HG03066 (cell line): ENCODE data around the gene MIF.
"Not testable (repeated sequence)": the region's sequence is repeated elsewhere in the genome, so short reads cannot be mapped to it uniquely, and the experiment has no call there.

Source experiments
- ATAC-seq: cut with Tn5 transposase; IDR thresholded peaks from one replicate; pipeline ENCODE4 v1.9.1; 2021; ENCODE audit warnings: low read depth; ENCODE audit not compliant: unreplicated experiment

The MIF gene

DNA sequence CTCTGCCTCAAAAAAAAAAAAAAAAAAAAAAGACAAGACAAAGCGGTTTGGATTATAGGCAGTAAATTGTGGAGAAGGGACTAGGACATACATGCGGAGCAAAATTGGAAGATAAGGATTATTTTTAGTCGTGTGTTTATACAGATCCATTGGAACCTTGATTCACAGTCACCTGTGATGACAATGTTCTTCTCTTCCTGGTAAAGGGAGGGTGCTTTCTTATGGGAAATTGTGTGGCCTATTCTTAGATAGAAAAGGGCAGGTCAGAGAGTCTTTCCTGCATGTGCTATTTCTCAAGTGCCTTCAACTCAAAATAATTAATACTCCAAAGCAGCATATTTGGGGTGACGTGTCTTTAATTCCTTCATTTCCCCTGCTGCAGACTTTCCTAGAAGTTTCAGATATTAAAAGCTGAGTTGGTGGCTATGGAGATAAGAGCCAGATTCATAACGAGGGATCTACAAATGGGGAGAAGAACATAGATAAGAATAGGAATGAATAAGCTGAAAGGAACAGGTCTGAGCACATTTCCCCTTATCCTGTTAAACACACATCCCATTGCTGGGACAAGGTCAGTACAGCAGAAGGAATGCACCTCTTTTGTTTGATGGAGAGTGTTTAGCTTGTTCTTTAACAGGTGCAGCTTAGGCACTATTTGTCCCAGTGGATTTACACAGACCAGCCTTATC lies 44.3 kb downstream of the MIF start:
- ATAC-seq = no peak

DNA sequence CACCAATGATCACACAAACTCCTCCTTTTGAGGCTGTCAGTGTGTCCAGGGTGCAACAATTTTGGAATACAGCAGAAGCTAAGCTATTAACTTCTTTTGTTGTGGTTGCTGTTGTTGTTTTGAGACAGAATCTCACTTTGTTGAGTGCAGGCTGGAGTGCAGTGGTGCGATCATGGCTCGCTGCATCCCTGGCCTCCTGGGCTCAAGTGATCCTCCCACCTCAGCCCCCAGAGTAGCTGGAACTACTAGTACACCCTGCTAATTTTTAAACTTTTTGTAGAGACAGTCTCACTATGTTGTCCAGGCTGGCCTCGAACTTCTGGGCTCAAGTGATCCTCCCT lies 44.8 kb downstream of the MIF start:
- no peak for ATAC-seq

DNA sequence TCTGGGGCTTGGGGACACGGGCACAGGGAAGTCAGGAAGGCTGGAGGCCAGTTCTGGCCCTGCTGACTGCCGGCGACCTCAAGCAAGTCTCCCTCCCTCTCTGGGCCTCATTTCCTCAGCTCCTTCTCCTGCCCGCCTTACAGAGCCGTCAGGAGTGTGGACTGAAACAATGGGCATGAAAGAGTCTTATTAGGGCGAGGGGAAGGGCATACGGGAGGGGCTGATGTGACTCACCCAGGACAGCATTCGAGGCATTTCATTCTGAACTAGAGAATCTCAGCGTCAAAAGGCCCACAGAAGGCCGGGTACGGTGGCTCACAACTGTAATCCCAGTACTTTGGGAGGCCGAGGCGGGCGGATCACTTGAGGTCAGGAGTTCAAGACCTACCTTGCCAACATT lies 46.0 kb downstream of the MIF start:
- not testable (repeated sequence) for ATAC-seq
